Measurements from ENCODE around the gene IWS1.

- TF ChIP-seq EZH2phosphoT487 (IDR thresholded peaks at IDR 0.05; ENCODE audit: insufficient read depth, low read depth) (no peak), EZH2 (IDR thresholded peaks at IDR 0.05; ENCODE audit: insufficient read depth, poor library complexity, severe bottlenecking) (no peak)
Measured at GRCh38 chr2:127506510-127506909, 19.8 kb downstream of the IWS1 start.
